Neural crest cell (in vitro differentiated cells): Measurements from ENCODE around the gene OR10J1. TPM values are rescaled to one million over a fixed set of nuclear protein-coding genes. Genes with fewer than 3 reads are reported as not detected.

Source experiments
- DNase-seq: peaks from one replicate; pipeline ENCODE4 v3.0.0; 2021; ENCODE audit warnings: low read depth, mixed read lengths, low spot score
- H3K27ac Mint-ChIP-seq: one replicate; pipeline ENCODE4 v1.8.0; 2021; ENCODE audit warnings: mild to moderate bottlenecking, mixed read lengths; ENCODE audit not compliant: unreplicated experiment
- H3K27me3 Mint-ChIP-seq: 2 replicates; pipeline ENCODE4 v1.8.0; 2021; ENCODE audit warnings: low read depth, mild to moderate bottlenecking, mixed read lengths
- H3K36me3 Mint-ChIP-seq: 2 replicates; pipeline ENCODE4 v1.8.0; 2021; ENCODE audit warnings: low read depth, mild to moderate bottlenecking, mixed read lengths
- H3K4me1 Mint-ChIP-seq: 2 replicates; pipeline ENCODE4 v1.8.0; 2021; ENCODE audit warnings: mixed read lengths
- H3K4me3 Mint-ChIP-seq: one replicate; pipeline ENCODE4 v1.8.0; 2021; ENCODE audit warnings: mild to moderate bottlenecking, mixed read lengths
- H3K9me3 Mint-ChIP-seq: 2 replicates; pipeline ENCODE4 v1.8.0; 2021; ENCODE audit warnings: mixed read lengths
- CTCF ChIP-seq: fragments of 200-600 bp; sonication (generic); conservative IDR thresholded peaks from 2 replicates; pipeline ENCODE4 v1.5.0; 2021; ENCODE audit warnings: antibody characterized with exemption, mild to moderate bottlenecking
- total RNA-seq: library from RNA; stranded (reverse); gene quantifications from 2 replicates; pipeline ENCODE4 v1.2.1, GENCODE V29; 2021

The OR10J1 gene
- total RNA-seq, 1 donor from 2014 or later: not detected

DNA sequence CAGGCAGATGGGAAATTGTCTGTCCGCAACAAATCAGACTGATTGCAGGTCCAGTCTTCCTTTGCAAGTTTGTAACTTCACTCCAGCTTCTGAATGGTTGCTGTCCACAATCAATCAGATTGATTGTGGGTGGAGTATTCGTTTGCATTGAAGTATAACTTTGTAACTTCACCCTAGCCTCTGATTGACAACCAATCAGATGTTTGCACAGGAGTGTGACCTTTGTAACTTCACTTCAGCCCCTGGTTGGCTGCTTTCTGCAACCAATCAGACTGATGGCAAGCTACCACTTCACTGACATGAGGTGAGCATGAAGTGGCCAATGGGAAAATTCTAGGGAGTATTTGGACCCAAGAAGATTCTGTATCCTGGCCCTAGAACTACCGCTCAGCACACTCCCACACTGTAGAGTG lies 25.7 kb downstream of the OR10J1 start:
- Mint-ChIP-seq H3K27ac (no peak overlapping the region), H3K36me3 (peaks cover 2% of the 10 kb centered on the region), H3K27me3 (no peaks in the 10 kb centered on the region), H3K4me3 (no peak overlapping the region), H3K9me3 (peaks cover 23% of the 10 kb centered on the region), H3K4me1 (no peaks in the 10 kb centered on the region)
- no peak for TF ChIP-seq CTCF
- no peak for DNase-seq

GRCh38 chr1:159468321-159468720 lies 28.8 kb downstream of the OR10J1 start:
- peaks cover 5% of the 10 kb centered on the region for H3K36me3 Mint-ChIP-seq
- H3K27ac Mint-ChIP-seq: no peak overlapping the region
- H3K4me3 Mint-ChIP-seq: no peak overlapping the region
- H3K27me3 Mint-ChIP-seq: no peaks in the 10 kb centered on the region
- no peak for DNase-seq
- TF ChIP-seq CTCF: no peak
- peaks cover 23% of the 10 kb centered on the region for H3K9me3 Mint-ChIP-seq
- no peaks in the 10 kb centered on the region for H3K4me1 Mint-ChIP-seq

DNA sequence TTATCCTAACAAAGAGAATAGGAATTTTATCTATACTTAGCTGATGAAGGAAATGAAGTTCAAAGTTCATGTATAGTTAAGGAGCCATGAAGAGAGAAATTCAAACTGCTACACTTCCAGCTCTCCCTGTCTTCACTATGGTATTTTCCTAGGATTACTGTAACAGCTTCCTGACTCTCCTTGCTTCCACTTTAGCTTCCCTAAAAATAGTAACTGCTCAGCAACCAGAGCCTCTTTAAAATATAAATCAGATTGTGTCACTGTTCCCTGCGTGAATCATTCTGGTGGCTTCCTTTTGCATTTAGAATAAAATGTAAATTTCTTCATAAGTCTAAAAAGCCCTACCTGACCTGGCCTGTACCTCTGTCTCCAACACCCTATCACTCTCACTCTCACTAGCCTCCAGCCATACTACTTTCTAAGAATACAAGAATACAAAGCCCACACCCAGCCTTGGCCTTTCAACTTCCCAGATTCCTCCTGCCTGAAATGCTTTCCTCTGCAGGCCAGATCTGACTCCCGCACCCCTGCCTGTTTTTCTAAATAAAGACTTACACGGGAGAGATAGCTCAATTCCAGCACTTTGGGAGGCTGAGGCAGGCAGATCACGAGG lies 30.5 kb downstream of the OR10J1 start:
- no peak overlapping the region for H3K4me3 Mint-ChIP-seq
- DNase-seq: no peak
- no peaks in the 10 kb centered on the region for H3K4me1 Mint-ChIP-seq
- H3K27me3 Mint-ChIP-seq: no peaks in the 10 kb centered on the region
- TF ChIP-seq CTCF: no peak
- peaks cover 20% of the 10 kb centered on the region for H3K9me3 Mint-ChIP-seq
- peaks cover 6% of the 10 kb centered on the region for H3K36me3 Mint-ChIP-seq
- H3K27ac Mint-ChIP-seq: no peak overlapping the region

GRCh38 chr1:159473335-159473734 lies 33.8 kb downstream of the OR10J1 start:
- peaks cover 25% of the 10 kb centered on the region for H3K9me3 Mint-ChIP-seq
- H3K27me3 Mint-ChIP-seq: no peaks in the 10 kb centered on the region
- H3K4me1 Mint-ChIP-seq: no peaks in the 10 kb centered on the region
- no peak for TF ChIP-seq CTCF
- no peak for DNase-seq
- no peak overlapping the region for H3K4me3 Mint-ChIP-seq
- no peak overlapping the region for H3K27ac Mint-ChIP-seq
- peaks cover 4% of the 10 kb centered on the region for H3K36me3 Mint-ChIP-seq

DNA sequence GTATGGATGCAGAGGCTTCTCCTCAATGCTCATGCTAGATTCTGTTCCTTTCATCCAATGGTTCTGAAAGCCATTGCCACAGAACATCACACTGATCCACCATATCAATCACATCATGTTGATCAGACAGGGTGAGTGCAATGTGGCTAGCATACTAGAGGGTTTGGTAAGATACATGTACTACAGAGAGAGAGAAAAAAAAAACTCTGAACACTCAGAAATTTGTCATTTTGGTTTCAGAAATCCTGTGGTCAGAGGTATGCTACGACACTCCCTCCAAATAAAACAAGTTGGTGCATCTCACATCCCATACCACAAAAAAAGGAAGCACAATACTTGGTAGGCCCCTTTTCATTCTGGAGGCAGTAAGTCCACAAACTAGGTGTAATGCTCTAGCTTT lies 35.4 kb downstream of the OR10J1 start:
- no peak for DNase-seq
- Mint-ChIP-seq H3K27me3 (no peaks in the 10 kb centered on the region), H3K9me3 (peaks cover 20% of the 10 kb centered on the region), H3K27ac (no peak overlapping the region), H3K4me1 (no peaks in the 10 kb centered on the region), H3K36me3 (peaks cover 4% of the 10 kb centered on the region), H3K4me3 (no peak overlapping the region)
- TF ChIP-seq CTCF: no peak

- Mint-ChIP-seq H3K4me1 (no peaks in the 10 kb centered on the region), H3K27ac (no peak overlapping the region), H3K9me3 (peaks cover 25% of the 10 kb centered on the region), H3K4me3 (no peak overlapping the region), H3K27me3 (no peaks in the 10 kb centered on the region), H3K36me3 (peaks cover 7% of the 10 kb centered on the region)
- TF ChIP-seq CTCF: no peak
- no peak for DNase-seq
Measured at GRCh38 chr1:159483501-159483900, 44.0 kb downstream of the OR10J1 start.
